ENCODE data around the gene BICRA. TPM values are rescaled to one million over a fixed set of nuclear protein-coding genes. Genes with fewer than 3 reads are reported as not detected.

Gene BICRA
- total RNA-seq, 1 donor, result 10.8 TPM

- DNase-seq (ENCODE audit: low read depth in 2 of 3, low spot score in 2 of 3), result no peak
Observed at GRCh38 chr19:47686679-47687450, 77.9 kb downstream of the BICRA start.

DNA sequence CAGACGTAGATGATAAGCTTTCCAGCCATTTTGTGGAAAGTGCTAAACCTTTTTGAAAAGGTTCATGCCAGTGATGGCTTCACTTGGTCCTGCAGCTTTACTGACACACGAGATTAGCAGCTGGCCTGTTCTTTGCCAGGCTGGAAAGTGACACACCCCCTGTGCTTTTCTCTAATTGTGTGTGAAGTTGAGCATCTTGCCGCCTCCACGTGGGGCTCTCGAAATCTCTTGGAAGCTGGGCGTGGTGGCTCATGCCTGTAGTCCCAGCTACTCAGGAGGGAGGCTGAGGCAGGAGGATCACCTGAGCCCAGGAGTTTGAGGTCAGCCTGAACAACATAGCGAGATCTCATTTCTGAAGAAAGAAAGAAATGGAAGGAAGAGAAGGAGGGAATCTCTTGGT lies 79.0 kb downstream of the BICRA start:
- DNase-seq (ENCODE audit: low read depth in 2 of 3, low spot score in 2 of 3), result no peak

DNA sequence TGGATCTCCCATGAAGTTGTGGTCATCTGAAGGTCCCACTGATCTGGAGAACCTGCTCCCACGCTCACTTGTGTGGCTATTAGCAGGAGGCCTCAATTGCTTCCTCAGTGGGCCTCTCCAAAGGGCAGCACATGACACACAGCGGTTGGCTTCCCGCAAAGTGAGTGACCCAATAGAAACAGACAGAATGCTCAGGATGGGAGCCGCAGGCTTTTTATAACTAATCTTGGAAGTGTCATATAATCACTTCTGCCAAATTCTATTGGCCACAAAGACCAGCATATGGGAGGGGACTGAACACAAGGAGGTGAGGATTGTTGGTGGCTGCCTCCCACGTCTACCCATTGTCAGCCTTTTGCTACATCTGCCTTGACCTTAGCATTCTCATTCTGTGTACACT lies 82.2 kb downstream of the BICRA start:
- no peak for DNase-seq (ENCODE audit: low read depth in 2 of 3, low spot score in 2 of 3)

GRCh38 chr19:47691782-47692181 lies 82.8 kb downstream of the BICRA start:
- DNase-seq (ENCODE audit: low read depth in 2 of 3, low spot score in 2 of 3), result no peak

GRCh38 chr19:47693489-47693888 lies 84.6 kb downstream of the BICRA start:
- no peak for DNase-seq (ENCODE audit: low read depth in 2 of 3, low spot score in 2 of 3)

GRCh38 chr19:47693903-47694302 lies 85.0 kb downstream of the BICRA start:
- DNase-seq (ENCODE audit: low read depth in 2 of 3, low spot score in 2 of 3), result no peak

DNA sequence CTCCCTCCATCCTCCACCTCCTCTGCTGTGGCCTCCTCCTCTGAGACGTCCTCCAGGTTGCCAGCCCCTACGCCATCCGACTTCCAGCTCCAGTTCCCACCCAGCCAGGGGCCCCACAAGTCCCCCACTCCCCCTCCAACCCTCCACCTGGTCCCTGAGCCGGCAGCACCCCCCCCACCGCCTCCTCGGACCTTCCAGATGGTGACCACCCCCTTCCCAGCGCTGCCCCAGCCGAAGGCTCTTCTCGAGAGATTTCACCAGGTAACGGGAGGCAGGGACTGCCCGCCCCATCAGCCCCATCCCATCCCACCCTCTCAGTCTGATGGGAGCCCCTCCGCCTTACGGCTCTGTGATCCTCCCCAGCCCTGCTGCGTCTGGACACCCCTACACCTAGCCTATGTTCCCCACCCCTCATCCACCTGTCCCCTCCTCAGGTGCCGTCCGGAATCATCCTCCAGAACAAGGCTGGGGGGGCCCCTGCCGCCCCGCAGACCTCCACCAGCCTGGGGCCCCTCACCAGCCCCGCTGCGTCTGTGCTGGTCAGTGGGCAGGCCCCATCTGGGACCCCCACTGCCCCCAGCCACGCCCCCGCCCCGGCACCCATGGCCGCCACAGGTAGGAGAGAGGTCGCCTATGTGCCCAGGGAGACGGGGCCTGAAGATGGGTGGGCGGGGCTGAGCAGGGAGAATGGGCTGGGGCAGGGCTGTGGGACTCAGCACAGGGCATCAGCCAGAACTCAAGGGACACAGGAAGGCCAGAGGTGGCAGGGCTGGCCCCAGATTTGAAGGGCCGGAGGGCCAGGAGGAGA lies 85.7 kb downstream of the BICRA start:
- DNase-seq (ENCODE audit: low read depth in 2 of 3, low spot score in 2 of 3), result no peak

- DNase-seq (ENCODE audit: low read depth in 2 of 3, low spot score in 2 of 3), result no peak
Observed at GRCh38 chr19:47695533-47696262, 86.8 kb downstream of the BICRA start.

- DNase-seq (ENCODE audit: low read depth in 2 of 3, low spot score in 2 of 3), result no peak
Observed at GRCh38 chr19:47696635-47697034, 87.7 kb downstream of the BICRA start.

GRCh38 chr19:47697863-47698609 lies 89.1 kb downstream of the BICRA start:
- peak; percentile 37 to 73 (median 63) for DNase-seq (ENCODE audit: low read depth in 2 of 3, low spot score in 2 of 3)

DNA sequence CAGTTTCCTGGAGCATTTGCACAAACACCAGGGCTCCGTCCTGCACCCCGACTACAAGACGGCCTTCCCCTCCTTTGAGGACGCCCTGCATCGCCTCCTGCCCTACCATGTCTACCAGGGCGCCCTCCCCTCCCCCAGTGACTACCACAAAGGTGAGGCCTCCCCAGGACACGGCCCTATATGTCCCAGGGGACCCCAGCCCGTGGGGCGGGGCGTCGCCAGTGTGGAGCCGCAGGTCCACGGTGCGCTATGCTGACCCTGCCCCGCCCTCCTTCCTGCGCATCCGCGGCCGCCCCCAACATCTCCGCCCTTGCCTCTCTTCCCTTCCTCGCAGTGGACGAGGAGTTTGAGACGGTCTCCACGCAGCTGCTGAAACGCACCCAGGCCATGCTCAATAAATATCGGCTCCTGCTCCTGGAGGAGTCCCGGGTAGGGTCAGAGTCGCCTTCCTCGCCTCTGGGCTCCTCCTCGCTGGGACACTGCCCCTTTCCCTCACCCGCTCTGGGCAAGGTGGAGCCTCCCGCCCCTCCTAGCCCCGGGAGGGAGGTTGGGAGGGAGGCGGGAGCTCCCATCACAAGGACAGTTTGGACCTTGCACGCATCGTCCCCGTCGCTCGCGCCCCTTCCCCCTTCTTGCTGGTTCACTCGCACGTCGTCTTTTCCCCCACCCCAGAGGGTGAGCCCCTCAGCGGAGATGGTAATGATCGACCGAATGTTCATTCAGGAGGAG lies 89.9 kb downstream of the BICRA start:
- DNase-seq (ENCODE audit: low read depth in 2 of 3, low spot score in 2 of 3), result no peak

DNA sequence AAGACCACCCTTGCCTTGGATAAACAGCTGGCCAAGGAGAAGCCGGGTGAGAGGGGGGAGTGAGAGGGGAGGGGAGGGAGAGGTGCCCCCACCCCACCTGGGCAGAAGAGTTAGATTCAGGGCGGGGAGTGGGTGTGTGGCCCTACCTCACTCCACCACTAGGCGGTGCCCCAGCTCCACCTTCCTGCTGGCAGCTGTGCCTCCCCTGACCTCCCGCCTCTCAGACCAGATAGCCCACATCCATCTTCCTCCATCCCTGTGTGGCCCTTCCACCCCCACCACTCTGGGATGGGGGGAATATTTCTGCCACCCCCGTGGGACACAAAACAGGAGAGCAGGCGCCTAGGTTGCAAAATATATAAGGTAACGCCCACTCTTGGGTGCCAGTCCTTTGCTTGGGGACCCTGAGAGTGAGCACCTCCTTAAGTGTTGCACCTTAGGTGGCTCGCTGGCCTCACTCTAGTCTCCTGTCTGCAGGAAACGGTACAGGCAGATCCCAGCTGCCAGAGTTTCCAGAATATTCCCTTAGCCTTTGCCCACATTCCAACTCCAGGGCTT lies 90.5 kb downstream of the BICRA start:
- peak; percentile 17 to 50 (median 48) for DNase-seq (ENCODE audit: low read depth in 2 of 3, low spot score in 2 of 3)

GRCh38 chr19:47700934-47701716 lies 92.2 kb downstream of the BICRA start:
- no peak for DNase-seq (ENCODE audit: low read depth in 2 of 3, low spot score in 2 of 3)

DNA sequence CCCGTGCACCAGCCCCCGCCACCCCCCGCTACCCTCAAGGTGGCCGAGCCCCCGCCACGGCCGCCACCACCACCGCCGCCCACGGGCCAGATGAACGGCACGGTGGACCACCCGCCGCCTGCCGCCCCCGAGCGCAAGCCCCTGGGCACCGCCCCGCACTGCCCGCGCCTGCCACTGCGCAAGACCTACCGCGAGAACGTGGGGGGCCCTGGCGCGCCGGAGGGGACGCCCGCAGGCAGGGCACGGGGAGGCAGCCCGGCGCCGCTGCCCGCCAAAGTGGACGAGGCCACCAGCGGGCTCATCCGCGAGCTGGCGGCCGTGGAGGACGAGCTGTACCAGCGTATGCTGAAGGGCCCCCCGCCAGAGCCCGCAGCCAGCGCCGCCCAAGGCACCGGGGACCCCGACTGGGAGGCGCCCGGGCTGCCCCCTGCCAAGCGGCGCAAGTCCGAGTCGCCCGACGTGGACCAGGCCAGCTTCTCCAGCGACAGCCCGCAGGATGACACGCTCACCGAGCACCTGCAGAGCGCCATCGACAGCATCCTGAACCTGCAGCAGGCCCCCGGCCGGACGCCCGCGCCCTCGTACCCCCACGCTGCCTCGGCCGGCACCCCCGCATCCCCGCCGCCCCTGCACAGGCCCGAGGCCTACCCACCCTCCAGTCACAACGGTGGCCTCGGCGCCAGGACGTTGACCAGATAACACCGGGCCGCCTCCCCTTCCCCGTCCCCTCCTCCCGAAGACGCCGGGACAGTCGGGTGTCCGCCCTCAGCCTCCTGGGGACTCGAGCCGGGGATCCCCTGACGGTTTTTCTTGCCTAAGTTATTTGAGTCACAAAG lies 93.0 kb downstream of the BICRA start:
- DNase-seq (ENCODE audit: low read depth in 2 of 3, low spot score in 2 of 3), result no peak

DNA sequence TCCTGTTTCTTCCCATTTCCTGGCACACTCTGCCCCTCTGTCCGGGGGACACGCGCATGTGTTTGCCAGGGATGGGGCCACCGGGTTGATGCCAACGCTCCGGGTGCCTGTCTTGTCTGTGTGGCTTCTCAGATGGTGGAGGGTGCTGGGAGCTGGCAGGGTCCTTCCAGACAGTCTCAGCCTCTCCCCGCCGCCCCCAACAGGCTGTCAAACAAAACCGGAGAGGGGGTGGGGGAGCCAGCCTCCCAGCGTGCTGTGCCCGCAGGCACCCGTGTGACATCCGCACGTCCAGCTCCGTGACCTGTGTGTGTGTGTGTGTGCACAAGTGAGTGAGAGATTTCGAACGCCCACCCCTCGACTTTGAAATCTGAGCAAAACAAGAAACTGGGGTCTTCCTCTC lies 93.7 kb downstream of the BICRA start:
- DNase-seq (ENCODE audit: low read depth in 2 of 3, low spot score in 2 of 3), result no peak

DNA sequence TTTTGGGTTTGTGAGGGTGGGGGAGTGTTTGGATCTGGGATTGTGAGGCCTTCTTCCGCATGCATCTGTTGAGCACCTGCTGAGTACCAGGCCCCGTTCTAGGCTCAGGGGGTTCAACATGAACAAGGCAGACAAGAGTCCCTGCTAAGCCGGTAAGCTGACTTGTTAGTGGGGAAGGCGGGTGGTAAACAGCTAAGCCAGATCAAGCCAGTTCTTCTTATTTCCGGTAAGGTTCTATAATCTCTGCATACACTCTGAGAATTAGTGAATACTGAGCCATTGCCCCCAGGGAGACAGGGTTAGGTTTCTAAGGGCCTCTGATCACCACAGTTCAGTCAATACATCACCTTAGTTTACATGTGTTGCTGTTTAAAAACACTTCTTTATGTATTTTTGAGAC lies 94.4 kb downstream of the BICRA start:
- DNase-seq (ENCODE audit: low read depth in 2 of 3, low spot score in 2 of 3), result no peak

DNA sequence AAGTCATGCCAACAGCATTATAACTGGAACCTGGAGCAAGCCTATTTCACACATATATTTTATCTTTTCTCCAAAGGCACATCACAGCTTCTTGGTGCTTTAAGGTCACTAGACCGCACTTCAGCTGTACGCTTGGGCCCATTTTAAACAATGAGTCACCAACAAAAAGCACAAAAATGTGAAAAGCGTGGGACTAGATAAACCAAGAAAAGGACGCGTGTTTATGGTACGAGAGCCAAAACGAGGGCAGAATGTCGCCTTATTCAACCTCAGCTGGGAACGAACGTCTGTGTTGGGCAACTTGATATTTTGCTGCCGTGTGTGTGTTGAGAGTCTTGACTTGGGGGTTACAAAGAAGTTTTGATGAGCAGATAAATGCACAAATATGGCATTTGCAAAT lies 95.1 kb downstream of the BICRA start:
- no peak for DNase-seq (ENCODE audit: low read depth in 2 of 3, low spot score in 2 of 3)

DNA sequence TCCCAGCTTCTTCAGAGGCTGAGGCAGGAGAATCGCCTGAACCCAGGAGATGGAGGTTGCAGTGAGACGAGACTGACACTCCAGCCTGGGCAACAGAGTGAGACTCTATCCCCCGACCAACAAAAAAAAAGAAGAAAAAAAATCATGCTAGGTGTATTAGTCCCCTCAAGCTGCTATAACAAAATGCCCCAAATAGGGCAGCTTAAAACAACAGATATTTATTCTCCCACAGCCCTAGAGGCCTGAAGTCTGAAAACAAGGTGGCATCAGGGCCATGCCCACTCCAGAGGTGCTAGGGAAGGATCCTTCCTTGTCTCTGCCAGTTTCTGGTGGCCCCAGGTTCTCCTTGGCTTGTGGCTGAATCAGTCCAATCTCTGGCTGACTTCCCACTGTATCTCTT lies 95.7 kb downstream of the BICRA start:
- DNase-seq (ENCODE audit: low read depth in 2 of 3, low spot score in 2 of 3), result no peak

All from hematopoietic multipotent progenitor cell (in vitro differentiated cells).